Measurements from ENCODE around the gene GATA5. TPM values are rescaled to one million over a fixed set of nuclear protein-coding genes. Genes with fewer than 3 reads are reported as not detected.
A peak's percentile ranks its signal among the peaks of the same experiment; 100 is the strongest.

Gene GATA5
- total RNA-seq, result 10 to 100 TPM in 1 of 4 donors, 1 to 10 TPM in 1, under 1 TPM in 1, not detected in 1; 0.26 to 17.8 (median 3.5) TPM

GRCh38 chr20:62475772-62476055 is at the start of gene GATA5:
Gene GATA5 (minus strand): TSS chr20:62475995. CDS start chr20:62475521, 474 bp downstream.
- H3K36me3 ChIP-seq, result no peaks in the 10 kb centered on the region
- H3K27me3 ChIP-seq, result no peaks in the 10 kb centered on the region
- no peaks in the 10 kb centered on the region for H3K9me3 ChIP-seq
- peak within 1 kb of the TSS; percentile 32 to 41 for H3K4me3 ChIP-seq
- intact Hi-C loops (cut with DNase I; ENCODE audit: low total_unique reads), result no loop called here
- DNase-seq, result no peak
- no peak for TF ChIP-seq POLR2A (IDR thresholded peaks at IDR 0.05)
- no peak for TF ChIP-seq CTCF (IDR thresholded peaks at IDR 0.05)
- H3K4me1 ChIP-seq, result peaks cover 0 to 7% of the 10 kb centered on the region in 2 donors
- H3K27ac ChIP-seq, result peak within 1 kb of the TSS in 1 of 2 donors; percentile 80

DNA sequence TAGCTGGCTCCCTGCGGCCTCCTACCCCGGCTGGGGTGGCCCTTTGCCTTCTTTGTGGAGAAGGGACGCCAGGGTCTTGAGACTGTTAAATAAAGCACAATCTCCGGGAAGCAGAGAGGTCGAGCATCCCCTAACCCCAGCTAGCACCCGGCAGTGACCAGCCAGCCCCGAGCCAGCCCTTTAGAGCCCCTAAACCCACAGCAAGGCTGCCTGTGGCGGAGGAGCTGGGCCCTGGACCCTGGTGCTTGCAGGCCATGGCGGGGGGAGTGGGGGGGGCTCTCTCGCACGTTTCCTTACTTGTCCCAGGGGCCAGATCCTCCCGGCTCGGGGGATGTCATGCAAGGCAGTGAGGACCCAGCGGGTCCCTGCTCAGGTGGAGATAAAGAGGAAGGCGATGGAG is 49.2 kb upstream of the GATA5 start:
- intact Hi-C loops (cut with DNase I; ENCODE audit: low total_unique reads), result no loop called here
- no peaks in the 10 kb centered on the region for H3K4me1 ChIP-seq
- peaks cover 0 to 4% of the 10 kb centered on the region in 2 donors for H3K27me3 ChIP-seq
- TF ChIP-seq POLR2A (IDR thresholded peaks at IDR 0.05) (no peak), CTCF (IDR thresholded peaks at IDR 0.05) (no peak)
- no peak for DNase-seq
- H3K27ac ChIP-seq, result no peak overlapping the region
- no peak overlapping the region for H3K4me3 ChIP-seq
- H3K36me3 ChIP-seq, result no peaks in the 10 kb centered on the region
- no peaks in the 10 kb centered on the region for H3K9me3 ChIP-seq

GRCh38 chr20:62524505-62524911 is 48.7 kb upstream of the GATA5 start:
- intact Hi-C loops (cut with DNase I; ENCODE audit: low total_unique reads), result no loop called here
- Histone ChIP-seq H3K4me1 (no peaks in the 10 kb centered on the region), H3K27me3 (peaks cover 0 to 4% of the 10 kb centered on the region in 2 donors), H3K9me3 (no peaks in the 10 kb centered on the region), H3K36me3 (no peaks in the 10 kb centered on the region), H3K27ac (no peak overlapping the region), H3K4me3 (no peak overlapping the region)
- no peak for TF ChIP-seq CTCF (IDR thresholded peaks at IDR 0.05)
- no peak for DNase-seq

GRCh38 chr20:62523473-62524203 is 47.8 kb upstream of the GATA5 start:
- TF ChIP-seq CTCF (IDR thresholded peaks at IDR 0.05) (no peak), POLR2A (IDR thresholded peaks at IDR 0.05) (no peak)
- DNase-seq, result no peak
- intact Hi-C loops (cut with DNase I; ENCODE audit: low total_unique reads), result no loop called here
- H3K9me3 ChIP-seq, result no peaks in the 10 kb centered on the region
- peaks cover 0 to 4% of the 10 kb centered on the region in 2 donors for H3K27me3 ChIP-seq
- no peak overlapping the region for H3K4me3 ChIP-seq
- H3K4me1 ChIP-seq, result no peaks in the 10 kb centered on the region
- no peaks in the 10 kb centered on the region for H3K36me3 ChIP-seq
- no peak overlapping the region for H3K27ac ChIP-seq

- DNase-seq, result no peak
- no peak overlapping the region for H3K4me3 ChIP-seq
- peaks cover 0 to 4% of the 10 kb centered on the region in 2 donors for H3K27me3 ChIP-seq
- H3K36me3 ChIP-seq, result no peaks in the 10 kb centered on the region
- H3K9me3 ChIP-seq, result no peaks in the 10 kb centered on the region
- H3K4me1 ChIP-seq, result no peaks in the 10 kb centered on the region
- H3K27ac ChIP-seq, result no peak overlapping the region
- intact Hi-C loops (cut with DNase I; ENCODE audit: low total_unique reads), result no loop called here
- no peak for TF ChIP-seq POLR2A (IDR thresholded peaks at IDR 0.05)
- no peak for TF ChIP-seq CTCF (IDR thresholded peaks at IDR 0.05)
These were observed 47.1 kb upstream of the GATA5 start for GRCh38 chr20:62522748-62523396.

Measured in uterus (tissue), 4 donors.